SK-N-DZ (cell line): Measurements from ENCODE around the gene PARP6. TPM values are rescaled to one million over a fixed set of nuclear protein-coding genes. Genes with fewer than 3 reads are reported as not detected.

Source experiments
- DNase-seq: peaks from one replicate; pipeline ENCODE4 v3.0.0-alpha.2; 2015; ENCODE audit warnings: low spot score
- polyA plus RNA-seq, 2 experiments: library from polyadenylated mRNA; depleted of rRNA; stranded (reverse); fragments of >200 nt; gene quantifications; 2 replicates each; pipeline ENCODE4 v1.2.3, GENCODE V29; 2014

PARP6 gene, protein sequence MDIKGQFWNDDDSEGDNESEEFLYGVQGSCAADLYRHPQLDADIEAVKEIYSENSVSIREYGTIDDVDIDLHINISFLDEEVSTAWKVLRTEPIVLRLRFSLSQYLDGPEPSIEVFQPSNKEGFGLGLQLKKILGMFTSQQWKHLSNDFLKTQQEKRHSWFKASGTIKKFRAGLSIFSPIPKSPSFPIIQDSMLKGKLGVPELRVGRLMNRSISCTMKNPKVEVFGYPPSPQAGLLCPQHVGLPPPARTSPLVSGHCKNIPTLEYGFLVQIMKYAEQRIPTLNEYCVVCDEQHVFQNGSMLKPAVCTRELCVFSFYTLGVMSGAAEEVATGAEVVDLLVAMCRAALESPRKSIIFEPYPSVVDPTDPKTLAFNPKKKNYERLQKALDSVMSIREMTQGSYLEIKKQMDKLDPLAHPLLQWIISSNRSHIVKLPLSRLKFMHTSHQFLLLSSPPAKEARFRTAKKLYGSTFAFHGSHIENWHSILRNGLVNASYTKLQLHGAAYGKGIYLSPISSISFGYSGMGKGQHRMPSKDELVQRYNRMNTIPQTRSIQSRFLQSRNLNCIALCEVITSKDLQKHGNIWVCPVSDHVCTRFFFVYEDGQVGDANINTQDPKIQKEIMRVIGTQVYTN
- polyA plus RNA-seq (2014; cell fraction: cytosol; rRNA removed): 75.4 and 86.8 TPM in 2 replicates
- 431 and 466 TPM in 2 replicates for polyA plus RNA-seq (2014; cell fraction: nucleus; rRNA removed)

- peak; percentile 98 for DNase-seq
These were observed at the start of gene PARP6 for GRCh38 chr15:72272213-72272996. Gene PARP6, minus strand, starts transcription at chr15:72272554. Its CDS starts 5,077 bp downstream, at chr15:72267477.

- DNase-seq: peak; percentile 96
These were observed 47.8 kb upstream of the PARP6 start, which contains the start of gene CELF6 for GRCh38 chr15:72319985-72320671. Gene CELF6, minus strand, starts transcription at chr15:72320157. Its CDS starts 283 bp downstream, at chr15:72319874.

DNA sequence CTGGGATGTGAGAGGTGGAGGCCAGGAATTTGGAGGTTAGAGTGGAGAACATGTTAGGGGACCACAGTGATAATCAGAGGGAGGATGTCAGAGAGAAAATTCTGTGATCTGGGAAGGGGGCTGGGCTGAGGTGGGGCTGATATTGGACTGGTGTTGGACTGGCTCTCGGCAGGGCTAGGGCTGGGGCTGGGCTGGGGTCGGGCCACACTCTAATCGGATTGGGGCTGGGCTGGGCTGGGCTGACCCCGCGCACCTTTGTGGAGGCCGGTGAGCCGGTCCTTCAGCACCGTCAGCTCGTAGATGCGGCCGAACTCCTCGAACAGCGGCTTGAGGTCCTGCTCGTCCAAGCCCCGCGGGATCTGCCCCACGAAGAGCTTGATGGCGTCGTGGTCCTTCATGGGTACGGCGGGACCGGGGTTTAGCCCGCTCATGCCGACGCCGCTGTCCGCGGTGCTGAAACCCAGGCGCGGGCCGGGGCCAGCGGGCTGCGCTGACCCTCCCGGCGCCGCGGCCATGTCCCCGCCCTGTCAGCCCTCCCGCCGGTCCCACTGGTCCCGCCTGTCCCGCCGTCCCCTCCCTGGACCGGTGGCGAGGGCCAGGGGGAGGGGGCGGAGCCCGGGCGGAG lies 47.1 kb upstream of the PARP6 start:
- no peak for DNase-seq

- DNase-seq: no peak
These were observed 46.1 kb upstream of the PARP6 start for GRCh38 chr15:72318408-72318942.

GRCh38 chr15:72315706-72316370 lies 43.5 kb upstream of the PARP6 start:
- no peak for DNase-seq

GRCh38 chr15:72313881-72314280 lies 41.5 kb upstream of the PARP6 start:
- no peak for DNase-seq

DNA sequence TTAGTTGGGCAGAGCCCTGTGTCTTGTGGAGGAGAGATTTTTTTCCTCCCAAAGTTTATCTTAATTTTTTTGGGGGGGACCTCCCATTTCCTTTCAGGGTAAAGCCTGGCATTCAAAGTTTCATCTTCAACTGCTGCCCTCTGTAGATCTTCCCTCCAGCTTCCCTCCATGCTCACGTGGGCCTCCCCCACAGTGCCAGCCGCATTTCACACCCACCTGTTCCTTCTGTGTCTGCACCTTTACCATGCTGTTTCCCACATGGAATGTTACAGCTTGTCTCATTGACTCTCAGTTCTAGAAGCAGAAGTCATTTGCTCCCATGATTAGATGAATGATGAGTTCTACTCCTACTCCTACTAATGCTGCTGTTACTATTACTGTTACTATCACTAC lies 41.1 kb upstream of the PARP6 start:
- DNase-seq: no peak

DNA sequence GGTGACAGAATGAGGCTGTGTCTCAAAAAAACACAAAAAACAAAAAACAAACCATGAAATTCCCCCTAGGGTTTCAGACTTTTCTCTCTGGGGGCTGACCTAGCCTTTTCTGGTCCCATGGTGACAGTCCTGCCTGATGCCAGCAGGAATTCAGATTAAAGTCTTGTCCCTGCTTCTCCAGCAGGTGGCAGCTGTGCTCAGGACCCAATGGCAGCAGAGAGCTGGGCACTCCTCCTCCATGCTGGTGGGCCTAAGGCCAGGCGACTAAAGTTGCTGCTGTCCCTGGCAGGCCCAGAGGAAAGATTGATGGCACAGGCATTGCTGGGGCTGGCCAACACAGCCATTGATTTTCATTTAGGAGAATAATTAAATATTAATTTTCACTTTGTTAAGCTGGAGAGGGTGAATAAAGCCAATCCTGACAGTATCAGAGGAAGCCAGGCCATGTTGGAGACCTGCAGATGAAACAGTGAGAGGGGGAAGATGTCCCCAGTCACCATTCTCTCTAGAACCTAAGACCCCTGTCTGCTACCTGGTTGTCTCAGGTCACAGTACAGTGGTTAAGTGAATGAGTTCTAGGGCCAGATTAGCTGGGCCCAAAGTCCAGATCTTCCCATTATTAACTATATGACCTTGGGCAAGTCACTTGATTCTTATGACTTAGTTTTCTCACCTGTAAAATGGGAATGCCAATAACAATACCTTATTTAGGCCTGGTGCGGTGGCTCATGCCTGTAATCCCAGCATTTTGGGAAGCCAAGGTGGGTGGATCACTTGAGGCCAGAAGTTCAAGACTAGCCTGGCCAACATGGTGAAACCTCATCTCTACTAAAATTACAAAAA lies 40.5 kb upstream of the PARP6 start:
- DNase-seq: peak; percentile 76

DNA sequence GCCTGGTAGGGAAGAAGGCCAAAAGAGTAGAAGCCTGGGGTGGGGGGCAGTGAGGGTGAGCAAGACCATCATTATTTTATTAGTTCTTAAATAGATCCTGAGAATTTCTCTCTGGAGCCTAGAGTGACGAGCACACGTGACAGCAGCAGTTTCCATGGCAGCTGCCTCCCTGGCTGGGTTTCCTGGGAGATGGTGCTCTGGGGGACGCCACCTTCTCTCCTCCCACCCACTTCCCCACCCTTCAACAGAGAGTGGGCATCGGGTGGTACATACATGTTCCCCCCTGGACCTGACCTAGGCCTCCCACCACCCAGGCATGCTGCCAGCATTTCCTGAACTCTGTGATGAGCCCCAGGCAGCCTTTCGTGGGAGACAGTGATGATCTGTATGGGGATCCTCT lies 34.7 kb upstream of the PARP6 start:
- no peak for DNase-seq

DNA sequence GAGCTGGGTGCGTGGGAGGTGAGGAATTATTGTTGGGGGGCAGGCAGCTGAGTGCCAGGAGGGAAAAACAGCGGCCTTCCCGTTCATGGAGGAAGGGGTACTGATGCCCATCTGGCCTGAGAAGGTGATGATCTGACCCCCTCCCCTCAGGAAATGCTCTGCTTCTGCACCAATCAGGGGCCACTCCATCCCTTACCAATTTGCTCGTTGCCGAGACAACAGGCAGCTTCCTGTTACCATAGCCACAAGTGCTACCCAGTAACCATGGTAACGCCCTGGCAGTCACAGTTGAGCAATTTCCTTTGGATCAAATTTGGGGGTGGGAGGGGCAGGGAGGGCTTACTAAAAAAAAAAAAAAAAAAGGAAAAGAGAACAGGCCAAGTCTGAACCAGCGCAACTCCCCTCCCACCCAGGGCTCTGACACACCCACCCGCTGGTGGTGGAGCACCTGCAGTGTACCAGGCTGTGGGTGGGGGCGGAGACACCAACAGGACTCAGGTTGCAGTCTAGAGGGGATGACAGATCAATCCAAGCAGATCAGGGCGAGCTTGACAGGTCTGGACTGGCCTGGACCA lies 33.9 kb upstream of the PARP6 start:
- DNase-seq: peak; percentile 88

- DNase-seq: no peak
These were observed 32.2 kb upstream of the PARP6 start for GRCh38 chr15:72304596-72304995.

GRCh38 chr15:72302955-72303354 lies 30.6 kb upstream of the PARP6 start:
- no peak for DNase-seq

DNA sequence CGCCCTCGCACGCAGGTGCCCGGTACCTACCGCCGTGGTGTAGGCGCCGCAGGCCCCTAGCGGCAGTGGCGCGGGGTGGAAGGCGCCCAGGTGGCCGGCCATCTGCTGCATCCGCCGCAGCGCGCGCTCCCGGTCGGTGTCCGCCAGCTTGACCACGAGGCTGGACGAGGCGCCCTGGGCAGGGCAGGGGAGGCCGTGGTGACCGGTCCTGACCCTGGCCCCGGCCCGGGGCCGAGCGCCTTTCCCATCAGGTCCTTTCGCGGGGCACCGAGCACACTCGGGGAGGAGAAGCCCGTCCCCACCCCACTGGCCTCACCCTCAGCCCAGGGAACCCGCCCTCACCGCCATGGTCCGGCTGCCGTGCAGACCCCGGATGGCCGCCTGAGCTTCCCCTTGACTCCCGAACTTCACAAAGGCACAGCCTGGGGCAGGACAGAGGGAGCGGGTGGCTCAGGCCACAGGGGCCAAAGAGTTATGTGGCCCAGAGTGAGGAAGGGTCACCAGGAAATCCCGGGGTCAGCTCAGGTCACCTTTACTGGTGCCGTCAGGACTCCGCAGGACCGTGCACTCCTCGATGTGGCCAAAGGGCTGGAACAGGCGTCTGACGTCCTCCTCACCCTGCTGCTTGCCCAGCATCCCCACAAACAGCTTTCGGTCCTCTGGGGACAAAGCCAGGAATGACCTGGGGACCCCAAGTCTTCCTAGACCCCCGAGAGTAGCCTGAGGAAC lies 17.4 kb upstream of the PARP6 start:
- no peak for DNase-seq

- no peak for DNase-seq
These were observed 16.6 kb upstream of the PARP6 start for GRCh38 chr15:72288796-72289596.

DNA sequence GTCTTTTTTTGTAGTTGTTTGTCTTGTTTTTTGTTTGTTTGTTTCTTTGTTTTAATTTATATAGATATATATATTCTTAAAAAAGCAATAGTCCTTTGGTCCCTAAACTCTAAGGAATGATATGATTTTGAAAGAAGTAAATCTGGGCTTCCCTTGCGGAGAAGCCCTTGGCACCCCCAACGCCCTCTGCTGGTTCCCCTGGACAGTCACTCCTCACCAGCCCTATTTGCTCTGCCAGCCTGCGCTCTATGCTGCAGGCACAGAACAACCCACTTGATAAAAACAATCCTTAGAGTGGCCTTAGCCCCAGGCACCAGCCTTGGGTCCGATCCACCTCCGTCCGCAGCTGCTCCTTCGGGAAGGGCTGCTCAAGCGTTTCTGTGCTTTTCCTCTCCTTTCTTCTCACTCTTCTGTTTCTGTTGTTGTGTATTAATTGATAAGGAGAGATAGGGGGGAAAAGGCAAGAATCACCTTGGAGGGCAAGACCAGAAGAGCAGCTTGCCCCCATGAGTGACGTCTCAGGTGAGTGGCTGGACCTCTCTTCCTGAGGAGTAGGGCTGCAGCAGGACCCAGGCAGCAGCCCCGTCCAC lies 13.7 kb upstream of the PARP6 start:
- no peak for DNase-seq

GRCh38 chr15:72285402-72285801 lies 13.0 kb upstream of the PARP6 start:
- DNase-seq: no peak

- DNase-seq: no peak
These were observed 12.4 kb upstream of the PARP6 start for GRCh38 chr15:72284781-72285180.
